ENCODE measurements around the gene SHC4.
"Not testable (repeated sequence)": the region's sequence is repeated elsewhere in the genome, so short reads cannot be mapped to it uniquely, and the experiment has no call there.

The SHC4 gene

DNA sequence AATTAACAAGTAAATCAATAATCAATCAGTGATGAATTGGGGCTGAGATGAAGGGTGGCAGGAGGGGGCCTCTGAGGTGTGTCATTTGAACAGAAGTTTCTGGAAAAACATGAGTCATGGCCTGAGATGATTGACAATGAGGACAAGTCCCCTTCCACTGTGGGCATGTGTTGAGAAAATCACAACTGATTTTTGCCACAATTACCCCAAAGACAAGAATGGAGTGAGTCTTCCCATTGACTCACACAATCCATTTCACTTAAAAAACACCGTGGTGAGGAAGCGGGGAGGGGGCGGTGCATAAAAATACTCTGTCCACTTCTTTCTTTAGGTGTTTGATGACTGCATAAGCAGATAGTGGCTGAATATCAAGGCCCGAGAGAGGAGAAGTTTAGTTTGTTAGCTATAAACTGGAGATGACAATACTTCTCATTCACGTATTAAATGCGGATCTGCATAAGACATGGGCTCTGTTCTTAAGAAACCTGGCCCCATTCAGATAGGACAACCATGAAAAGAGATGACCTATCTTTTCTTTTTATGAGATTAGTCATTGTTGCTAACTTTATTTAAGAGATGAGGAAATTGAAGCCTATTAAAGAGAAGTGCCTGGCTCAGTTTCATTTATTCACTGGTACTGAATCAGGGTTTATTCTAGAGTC lies 34.7 kb downstream of the SHC4 start:
- in situ Hi-C loops (cut with MboI; ENCODE audit: low sequenced_read_pairs): no loop called here

DNA sequence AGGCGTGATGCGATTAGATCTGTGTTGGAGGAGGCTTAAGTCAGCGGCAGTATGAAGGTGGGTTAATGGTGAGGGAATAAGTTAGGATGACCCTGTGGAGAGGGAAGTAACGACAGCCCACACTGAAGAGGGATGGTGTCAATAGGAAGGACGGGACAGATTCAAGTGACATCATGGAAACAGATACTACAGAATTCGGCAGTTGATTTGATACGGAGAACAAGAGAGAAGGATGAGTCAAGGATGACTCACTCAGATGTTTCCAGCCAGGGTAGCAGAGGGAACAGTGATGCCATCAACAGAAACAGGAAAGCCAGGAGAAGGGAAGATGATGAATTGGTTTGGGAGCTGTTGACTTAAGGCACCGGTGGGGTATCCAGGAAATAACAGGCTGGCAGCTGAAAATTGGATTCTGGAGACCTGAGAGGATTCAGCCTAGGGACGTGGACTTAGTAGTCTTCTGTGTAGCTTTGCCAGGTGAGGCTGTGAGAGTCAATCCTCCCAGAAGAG lies 38.0 kb downstream of the SHC4 start:
- in situ Hi-C loops (cut with MboI; ENCODE audit: low sequenced_read_pairs): no loop called here

DNA sequence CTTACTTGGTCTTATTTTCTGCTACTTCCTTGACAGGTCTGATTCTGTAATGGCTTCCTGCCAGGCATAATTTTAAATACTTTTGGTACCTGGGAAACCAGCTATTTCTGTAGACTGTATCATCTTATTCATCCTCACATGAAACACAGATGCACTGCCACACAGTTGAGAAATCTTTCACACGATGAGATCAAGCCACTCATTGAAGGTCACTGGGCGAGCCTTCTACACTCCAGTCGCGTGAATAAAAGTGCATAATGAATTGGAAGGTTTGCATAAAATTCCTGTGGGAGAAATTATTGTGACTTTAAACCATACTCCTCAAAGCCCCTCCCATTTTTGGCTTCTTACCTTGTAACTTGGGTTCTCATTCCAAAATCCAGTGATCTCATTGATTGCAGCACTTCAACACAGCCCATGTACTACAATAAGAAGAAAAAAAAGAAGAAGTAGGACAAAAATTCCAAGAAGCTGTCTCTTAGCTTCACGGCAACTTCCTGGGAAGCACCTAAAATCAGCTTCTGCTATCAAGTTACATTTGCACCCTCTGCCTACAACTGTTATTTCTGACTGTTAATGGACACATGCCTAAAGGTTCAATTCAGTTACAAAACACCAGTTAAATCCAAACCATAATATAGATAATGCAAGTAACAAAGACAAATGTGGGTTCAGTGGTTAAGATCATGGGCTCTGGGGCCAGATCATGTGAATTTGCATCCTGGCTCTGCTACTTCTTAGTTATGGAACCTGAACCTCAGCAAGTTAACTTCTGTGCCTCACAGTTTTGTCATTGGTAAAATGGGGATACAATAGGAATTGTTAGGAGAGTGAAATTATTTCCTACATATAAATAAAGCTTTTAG lies 39.0 kb downstream of the SHC4 start:
- in situ Hi-C loops (cut with MboI; ENCODE audit: low sequenced_read_pairs): no loop called here

DNA sequence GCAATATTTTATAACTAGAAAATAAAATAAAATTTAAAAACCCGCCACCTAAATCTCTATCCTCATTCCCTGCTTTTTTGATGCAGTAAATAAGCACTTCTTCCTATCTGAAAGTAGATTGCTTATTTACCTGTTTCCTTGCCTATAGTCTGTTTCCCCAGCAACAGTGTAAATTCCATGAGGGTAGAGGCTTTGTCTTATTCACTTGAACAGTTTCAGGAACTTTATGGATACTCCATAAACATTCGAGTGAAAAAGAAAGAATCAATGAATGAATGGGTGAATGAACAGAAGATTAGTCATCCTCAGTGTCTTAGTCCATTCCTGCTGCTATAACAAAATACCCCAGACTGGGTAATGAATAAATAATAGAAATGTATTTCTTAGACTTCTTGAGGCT lies 41.7 kb downstream of the SHC4 start:
- in situ Hi-C loops (cut with MboI; ENCODE audit: low sequenced_read_pairs): no loop called here

DNA sequence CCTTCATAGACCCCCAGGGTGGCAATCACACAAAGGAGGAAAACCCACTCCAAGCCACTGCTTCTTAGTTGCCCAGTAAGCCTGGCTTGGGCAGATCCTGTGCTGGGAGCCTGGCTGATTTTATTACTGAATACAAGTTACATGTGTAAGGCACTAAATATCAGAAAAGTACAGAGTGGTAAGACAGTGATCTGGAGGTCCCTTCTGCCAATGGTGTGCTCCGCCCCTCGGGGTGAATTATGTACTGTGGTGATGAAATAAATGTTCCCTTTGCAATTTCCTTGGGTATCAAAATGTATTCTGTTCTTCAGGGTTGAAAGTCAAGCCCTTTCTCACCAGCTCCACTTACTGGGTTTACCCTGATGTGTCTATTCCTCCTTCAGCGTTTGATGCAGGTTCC lies 47.0 kb downstream of the SHC4 start:
- in situ Hi-C loops (cut with MboI; ENCODE audit: low sequenced_read_pairs): no loop called here

DNA sequence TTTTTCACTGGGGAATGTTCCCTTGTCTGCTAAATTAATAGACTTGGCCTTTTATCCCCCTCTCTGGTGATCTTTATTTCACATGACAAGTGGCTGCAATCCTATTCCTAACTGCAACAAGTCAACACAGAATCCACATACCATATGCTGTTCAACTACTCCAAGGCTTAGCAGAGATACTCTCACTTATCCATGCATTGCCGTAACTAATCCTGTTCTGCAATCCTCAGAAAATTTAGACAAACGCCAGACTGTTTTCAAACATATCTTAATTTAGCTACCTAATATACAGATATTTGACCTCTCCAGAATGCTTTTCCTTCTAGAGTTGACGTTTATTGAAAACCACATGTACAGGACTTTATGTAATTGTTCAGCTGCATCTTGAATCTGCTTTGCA lies 47.9 kb downstream of the SHC4 start:
- in situ Hi-C loops (cut with MboI; ENCODE audit: low sequenced_read_pairs): no loop called here

DNA sequence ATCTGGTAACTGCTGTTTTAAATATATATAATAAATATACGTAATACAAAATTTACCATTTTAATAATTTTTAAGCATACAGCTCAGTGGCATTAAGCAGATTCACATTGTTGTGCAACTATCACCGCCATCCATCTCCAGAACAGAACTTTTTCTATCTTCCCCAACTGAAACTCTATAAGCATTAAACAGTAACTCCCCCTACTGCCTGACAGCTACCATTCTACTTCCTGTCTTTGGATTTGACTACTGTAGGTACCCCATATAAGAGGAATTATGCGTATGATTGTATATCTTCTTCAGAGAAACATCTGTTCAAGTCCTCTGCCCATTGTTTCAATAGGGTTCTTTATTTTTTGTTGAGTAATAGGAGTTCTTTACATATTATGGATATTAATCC lies 49.0 kb downstream of the SHC4 start:
- in situ Hi-C loops (cut with MboI; ENCODE audit: low sequenced_read_pairs): no loop called here

DNA sequence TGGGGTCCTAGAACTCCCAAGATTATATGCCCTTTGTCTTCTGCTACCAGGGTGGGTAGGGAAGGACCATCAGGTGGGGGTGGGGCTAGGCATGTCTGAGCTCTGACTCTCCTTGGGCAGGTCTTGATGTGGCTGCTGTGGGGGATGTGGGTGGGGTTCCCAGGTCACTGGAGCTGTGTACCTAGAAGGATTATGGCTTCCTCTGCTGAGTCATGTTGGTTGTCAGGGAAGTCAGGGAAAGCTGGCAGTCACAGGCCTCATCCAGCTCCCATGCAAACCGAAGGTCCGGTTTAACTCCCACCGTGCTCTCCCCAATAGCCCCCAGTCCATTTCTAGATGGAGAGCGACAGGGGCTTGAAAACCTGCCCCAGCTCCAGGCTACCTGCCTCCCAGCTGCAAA lies 50.6 kb downstream of the SHC4 start:
- in situ Hi-C loops (cut with MboI; ENCODE audit: low sequenced_read_pairs): no loop called here

DNA sequence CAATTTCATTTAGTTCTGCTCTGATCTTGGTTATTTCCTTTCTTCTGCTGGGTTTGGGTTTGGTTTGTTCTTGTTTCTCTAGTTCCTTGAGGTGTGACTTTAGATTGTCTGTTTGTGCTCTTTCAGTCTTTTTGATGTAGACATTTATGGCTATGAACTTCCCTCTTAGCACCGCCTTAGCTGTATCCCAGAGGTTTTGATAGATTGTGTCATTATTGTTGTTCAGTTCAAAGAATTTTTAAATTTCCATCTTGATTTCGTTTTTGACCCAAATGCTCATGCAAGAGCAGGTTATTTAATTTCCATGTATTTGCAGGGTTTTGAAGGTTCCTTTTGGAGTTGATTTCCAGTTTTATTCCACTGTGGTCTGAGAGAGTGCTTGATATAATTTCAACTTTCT lies 53.2 kb downstream of the SHC4 start:
- in situ Hi-C loops (cut with MboI; ENCODE audit: low sequenced_read_pairs): not testable (repeated sequence)

DNA sequence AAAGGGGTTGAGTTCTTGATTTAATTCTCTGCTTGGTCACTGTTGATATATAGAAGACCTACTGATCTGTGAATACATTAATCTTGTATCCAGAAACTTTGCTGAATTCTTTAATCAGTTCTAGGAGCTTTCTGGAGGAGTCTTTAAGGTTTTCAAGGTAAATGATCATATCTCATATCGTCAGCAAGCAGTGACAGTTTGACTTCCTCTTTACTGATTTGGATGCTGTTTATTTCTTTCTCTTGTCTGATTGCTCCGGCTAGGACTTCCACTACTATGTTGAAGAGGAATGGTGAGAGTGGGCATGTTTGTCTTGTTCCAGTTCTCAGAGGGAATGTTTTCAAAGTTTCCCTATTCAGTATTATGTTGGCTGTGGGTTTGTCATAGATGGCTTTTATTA lies 54.4 kb downstream of the SHC4 start:
- in situ Hi-C loops (cut with MboI; ENCODE audit: low sequenced_read_pairs): not testable (repeated sequence)

DNA sequence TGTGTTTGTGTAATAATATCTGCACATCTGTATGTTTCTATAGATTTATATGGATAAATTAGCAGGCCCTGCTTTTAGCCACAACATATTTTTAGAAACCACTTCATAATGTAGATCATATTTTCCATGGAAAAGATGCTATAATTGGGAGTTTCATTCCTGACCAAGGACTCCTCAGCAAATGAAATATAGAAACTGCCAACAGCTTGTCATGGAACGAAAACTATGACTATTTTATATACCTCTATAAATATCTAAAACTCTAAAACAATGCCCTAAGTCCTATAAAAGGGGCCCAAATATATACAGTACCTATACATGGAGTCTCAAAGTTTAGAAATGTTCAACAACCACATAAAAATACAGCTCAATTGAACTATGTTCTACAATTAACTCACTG lies 57.9 kb downstream of the SHC4 start:
- in situ Hi-C loops (cut with MboI; ENCODE audit: low sequenced_read_pairs): no loop called here

DNA sequence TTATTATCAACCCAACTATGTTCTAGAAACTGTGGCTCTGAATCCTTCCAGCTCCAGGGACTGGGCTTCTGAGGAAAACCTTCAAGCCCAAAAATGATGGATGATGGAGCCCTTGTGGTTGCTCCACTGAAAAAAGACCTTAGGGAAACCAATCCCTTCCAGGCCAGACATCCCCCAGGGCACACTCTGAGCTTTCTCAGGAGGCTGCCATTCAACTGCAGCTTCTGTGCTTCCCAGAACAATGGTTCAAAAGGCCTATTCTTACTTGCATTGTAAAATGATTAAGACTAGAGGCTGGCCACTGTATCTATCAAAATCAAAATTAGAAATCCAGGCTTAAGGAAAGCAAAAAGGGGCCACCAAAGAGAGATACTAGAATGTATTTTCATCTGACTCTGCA lies 58.5 kb downstream of the SHC4 start:
- in situ Hi-C loops (cut with MboI; ENCODE audit: low sequenced_read_pairs): no loop called here

DNA sequence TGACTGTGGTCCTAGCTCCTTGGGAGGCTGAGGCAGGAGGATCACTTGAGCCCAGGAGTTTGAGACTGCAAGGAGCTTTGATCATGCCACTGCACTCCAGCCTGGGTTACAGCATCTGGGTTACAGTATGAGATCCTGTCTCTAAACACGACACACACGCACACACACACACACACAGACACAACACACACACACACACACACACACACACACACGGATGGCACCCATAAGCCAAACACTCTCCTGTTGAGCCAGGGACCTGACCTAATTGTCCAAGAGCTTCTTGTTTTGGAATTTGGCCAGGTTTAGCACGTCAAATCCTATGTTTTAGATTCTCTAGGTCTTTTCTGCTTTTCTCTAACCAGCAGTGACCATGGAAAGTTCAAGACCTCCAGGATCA lies 59.0 kb downstream of the SHC4 start:
- in situ Hi-C loops (cut with MboI; ENCODE audit: low sequenced_read_pairs): no loop called here

DNA sequence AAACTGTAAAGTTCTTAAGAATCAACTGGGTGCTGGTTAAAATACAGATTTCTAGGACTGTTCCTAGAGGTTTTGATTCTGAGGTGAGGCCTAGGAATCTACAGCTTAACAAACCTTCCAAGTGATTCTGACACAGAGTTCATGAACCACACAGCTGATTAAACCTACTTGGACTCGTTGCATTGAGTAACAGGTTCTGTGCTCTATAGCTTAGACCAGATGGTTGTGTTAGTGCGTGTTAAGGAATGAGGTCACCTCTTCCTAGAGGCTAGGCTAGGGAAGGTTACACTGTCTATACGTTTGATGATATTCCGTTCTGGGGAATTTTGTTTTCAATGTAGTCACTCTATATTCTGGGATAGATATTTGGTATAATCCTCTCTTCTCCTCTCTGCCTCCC lies 63.9 kb downstream of the SHC4 start:
- in situ Hi-C loops (cut with MboI; ENCODE audit: low sequenced_read_pairs): no loop called here

DNA sequence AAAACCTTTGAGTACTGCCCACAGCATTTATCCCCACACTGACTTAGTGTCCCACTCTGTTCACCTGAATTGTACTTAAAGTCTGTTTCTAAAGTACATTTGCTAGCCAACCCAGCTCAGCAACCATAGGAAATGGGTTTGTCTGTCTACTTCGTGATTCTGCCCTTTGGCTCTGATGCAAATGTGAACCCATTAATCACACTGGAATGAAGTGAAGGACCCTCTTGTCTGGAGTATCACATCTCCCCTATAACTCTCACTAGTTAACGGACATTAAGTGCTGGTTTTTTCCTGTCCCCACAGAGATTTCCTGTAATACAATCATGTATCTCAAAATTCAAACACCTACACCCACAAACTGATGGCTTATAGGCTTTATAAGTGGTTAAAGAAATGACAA lies 65.3 kb downstream of the SHC4 start:
- in situ Hi-C loops (cut with MboI; ENCODE audit: low sequenced_read_pairs): no loop called here

DNA sequence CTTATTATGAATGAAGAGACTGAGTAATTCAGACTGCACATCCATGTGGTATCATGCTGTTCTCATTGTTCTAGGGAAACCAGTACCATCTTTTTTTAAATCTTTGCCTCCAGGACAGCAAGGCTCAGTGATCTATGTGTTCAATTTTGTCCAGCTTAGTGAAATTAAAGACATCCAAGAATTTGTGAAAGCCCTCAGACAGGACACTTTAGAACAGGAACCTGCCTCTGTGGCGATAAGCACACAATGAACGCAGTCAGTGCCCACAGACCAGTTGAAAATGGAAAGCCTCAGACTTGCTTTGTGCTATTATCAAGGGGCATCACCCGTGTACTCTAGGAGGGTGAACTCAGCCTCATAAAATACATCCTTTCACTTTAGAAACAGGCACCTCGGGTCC lies 65.7 kb downstream of the SHC4 start:
- in situ Hi-C loops (cut with MboI; ENCODE audit: low sequenced_read_pairs): no loop called here

DNA sequence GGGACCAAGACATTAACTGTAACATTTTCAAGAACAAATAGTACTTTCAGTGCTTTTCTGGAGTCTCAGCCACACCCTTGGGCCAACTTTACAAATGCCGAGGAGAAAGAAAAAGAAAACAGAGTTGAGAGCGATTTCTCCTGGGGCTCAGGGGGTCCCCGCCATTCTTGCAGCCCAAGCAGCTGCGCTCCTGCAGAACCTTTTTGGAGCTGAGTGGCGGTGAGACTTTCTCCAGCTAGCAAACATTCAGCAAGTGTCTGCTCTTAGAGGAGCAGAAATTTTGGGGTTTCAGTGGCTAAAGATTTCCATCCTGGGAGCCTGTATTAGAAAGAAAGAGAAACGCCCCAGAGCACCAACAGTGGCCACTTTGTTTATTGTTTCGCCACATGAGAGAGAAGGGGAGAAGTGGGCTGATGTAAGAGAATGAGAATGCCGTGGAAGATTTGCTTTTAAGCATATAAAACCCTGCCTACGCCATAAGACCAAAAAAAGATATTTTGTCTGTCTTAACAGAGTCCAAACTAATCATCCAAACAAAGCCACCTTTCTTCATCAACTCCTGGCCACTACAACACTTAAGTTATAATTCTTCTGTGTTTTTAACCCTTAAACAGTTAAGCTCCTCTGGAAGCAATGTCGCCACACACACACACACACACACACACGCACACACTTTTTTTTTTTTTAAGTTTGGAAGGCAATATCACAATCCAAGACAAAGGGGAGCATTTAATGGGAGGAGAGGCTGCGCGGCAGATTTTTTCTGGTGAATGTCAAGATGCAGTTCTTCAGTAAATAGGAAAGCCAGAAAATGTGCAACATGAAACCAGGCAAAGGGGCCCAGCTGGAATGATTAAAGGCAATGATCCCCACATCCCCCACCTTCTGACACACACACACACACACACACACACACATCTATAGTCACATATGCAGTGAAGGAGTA lies 66.6 kb downstream of the SHC4 start:
- in situ Hi-C loops (cut with MboI; ENCODE audit: low sequenced_read_pairs): no loop called here

DNA sequence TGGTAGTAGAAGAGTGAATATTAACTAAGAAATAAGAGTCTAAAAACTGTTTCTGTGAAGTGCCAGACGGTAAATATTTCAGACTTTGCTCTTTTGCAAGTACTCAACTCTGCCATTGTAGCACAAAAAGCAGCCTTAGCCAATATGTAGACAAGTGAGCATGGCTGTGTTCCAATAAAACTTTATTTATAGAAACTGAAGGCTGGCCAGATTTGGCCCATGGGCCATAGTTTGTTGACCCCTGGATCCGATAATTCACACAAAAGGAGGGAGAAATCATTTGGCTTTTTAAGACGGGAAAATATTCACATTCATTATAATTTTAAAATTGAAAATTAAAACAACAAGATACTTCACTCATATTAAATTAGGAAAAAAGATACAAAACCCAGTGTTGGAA lies 70.4 kb downstream of the SHC4 start:
- in situ Hi-C loops (cut with MboI; ENCODE audit: low sequenced_read_pairs): no loop called here

DNA sequence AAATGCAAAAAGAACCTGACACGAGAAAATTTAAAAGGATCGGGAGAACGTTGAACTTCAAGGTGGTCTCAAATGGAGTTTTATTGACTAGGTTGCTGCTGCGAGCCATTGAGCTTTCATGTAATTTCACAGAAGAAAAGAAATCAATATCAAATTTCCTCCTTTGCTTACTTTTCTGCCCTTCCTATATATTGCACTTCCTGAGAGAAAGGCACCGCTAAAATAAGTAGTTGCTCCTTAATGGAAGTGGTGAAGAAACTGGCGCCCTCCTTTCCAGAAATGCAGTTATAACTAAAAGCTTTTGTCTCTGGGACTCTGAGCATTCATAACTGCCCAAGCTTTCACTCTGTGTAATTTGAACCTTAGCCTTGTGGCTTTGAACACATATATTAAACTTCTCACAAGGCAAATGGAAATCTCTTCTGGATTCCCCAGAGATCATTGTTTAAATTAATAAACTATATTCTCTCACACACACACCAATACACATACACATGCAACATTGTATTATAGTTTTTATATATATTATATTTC lies 72.4 kb downstream of the SHC4 start:
- in situ Hi-C loops (cut with MboI; ENCODE audit: low sequenced_read_pairs): no loop called here

DNA sequence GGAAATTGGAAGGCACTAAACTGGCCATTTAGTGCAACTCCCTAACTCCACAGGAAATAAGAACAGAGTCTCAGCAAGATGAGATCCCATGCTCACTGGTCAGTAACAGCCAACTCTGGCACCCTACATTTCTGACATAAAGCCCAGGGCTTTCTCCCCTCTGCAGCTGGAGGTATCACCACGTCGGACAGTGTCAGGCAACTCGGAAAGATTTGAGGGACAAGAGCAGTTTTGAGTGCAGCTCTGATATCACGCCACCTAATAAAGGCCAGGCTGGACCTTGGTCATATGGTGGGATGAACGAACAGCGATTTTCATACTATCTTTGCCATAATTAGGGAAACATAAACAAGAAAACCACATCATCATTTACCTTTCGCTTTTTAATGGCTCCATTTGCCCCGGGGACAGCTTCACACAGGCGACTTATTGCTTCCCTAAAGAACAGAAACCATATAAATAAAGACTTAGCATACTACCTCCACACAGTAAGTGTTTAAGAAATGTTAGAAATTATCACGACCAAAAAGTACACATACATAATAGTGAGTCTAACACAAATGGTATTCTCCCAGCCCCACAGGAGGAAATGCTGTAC lies 73.2 kb downstream of the SHC4 start:
- in situ Hi-C loops (cut with MboI; ENCODE audit: low sequenced_read_pairs): no loop called here

DNA sequence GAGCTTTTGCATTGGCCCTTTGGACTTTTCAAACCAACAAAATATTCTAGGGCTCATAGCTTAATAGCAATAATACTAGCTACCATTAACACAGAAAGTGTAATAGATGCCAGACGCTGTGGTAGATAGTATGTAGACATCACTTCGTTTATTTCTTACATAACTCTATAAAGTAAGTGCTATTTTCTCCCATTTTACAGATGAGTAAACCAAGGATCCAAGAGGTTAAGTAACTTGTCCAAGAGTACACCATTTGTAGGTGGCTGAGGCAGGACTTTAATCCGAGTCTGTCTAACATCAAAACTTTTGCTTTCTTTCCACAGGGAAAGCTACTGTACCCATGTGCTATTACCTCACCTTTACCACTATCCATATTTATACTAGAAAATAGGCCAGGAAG lies 73.8 kb downstream of the SHC4 start:
- in situ Hi-C loops (cut with MboI; ENCODE audit: low sequenced_read_pairs): no loop called here
